H7 (cell line): Measurements from ENCODE around the gene PHKA1. TPM values are rescaled to one million over a fixed set of nuclear protein-coding genes. Genes with fewer than 3 reads are reported as not detected.
A peak's percentile ranks its signal among the peaks of the same experiment; 100 is the strongest.
"Not testable (repeated sequence)": the region's sequence is repeated elsewhere in the genome, so short reads cannot be mapped to it uniquely, and the experiment has no call there.

Source experiments
- DNase-seq: peaks from one replicate; pipeline ENCODE4 v3.0.0; 2012
- H3K27me3 ChIP-seq: 2 replicates; pipeline ENCODE4 v1.6.0; 2011; ENCODE audit warnings: mild to moderate bottlenecking, low read length; ENCODE audit not compliant: control insufficient read depth, insufficient read depth
- H3K36me3 ChIP-seq: replicated peaks from 2 replicates; pipeline ENCODE4 v1.5.1; 2011; ENCODE audit warnings: low read length; ENCODE audit not compliant: control insufficient read depth, insufficient read depth
- H3K4me3 ChIP-seq: 2 replicates; pipeline ENCODE4 v1.5.1; 2011; ENCODE audit warnings: low read depth, mild to moderate bottlenecking, control low read depth, low read length, moderate library complexity; ENCODE audit not compliant: insufficient read depth
- total RNA-seq: library from RNA; depleted of rRNA; stranded (reverse); fragments of >200 nt; shearing (Covaris generic); gene quantifications from 2 replicates; pipeline ENCODE4 v1.2.3, GENCODE V29; 2014

Gene PHKA1
- total RNA-seq, 1 experiment from 2014 or later, result 7.1 TPM

DNA sequence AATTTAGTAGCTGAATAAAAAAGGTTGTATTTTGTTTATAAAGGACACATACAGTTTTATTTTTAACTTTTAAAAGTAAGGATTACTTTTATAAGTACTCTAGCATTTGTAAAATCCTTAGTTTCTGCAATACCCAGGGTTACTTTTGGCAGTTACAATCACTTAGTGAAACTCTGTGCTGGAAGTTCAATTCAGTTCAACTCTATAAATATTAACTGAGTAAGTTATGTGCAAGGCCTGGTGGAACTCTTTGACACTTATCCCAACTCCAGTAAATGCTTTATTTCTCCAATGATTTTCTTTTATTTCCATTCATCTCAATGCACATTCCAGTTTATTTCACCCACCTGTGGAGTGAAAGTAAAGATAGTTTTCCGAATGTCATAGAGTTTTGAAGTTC lies 78.2 kb downstream of the PHKA1 start:
- Histone ChIP-seq H3K27me3 (no peaks in the 10 kb centered on the region), H3K4me3 (no peak overlapping the region), H3K36me3 (no peaks in the 10 kb centered on the region)
- DNase-seq, result no peak

- no peak for DNase-seq
- Histone ChIP-seq H3K36me3 (no peaks in the 10 kb centered on the region), H3K27me3 (no peaks in the 10 kb centered on the region), H3K4me3 (no peak overlapping the region)
These were observed 79.8 kb downstream of the PHKA1 start for GRCh38 chrX:72634331-72634730.

GRCh38 chrX:72630185-72630584 lies 83.9 kb downstream of the PHKA1 start:
- H3K4me3 ChIP-seq, result no peak overlapping the region
- no peaks in the 10 kb centered on the region for H3K27me3 ChIP-seq
- DNase-seq, result no peak
- no peaks in the 10 kb centered on the region for H3K36me3 ChIP-seq

DNA sequence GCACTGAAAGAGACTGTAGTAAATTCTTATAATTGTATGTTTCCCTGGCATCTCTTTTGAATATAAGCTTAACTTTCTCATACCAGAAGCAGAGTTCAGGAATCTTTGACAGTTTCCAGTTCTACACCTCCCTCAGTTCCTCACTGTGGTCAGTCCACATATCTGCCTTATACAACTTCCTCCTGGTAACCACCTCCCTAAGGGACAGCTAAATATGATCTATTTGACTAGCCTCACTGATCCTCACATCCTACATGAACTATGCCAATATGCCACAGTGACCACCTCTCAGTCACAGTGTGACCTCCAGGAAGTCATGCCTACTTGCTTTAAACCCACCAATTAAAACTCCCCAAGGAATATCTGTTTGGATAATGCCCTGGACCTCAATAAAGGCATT lies 89.9 kb downstream of the PHKA1 start:
- no peak for DNase-seq
- Histone ChIP-seq H3K27me3 (no peaks in the 10 kb centered on the region), H3K36me3 (no peaks in the 10 kb centered on the region), H3K4me3 (no peak overlapping the region)

- Histone ChIP-seq H3K36me3 (no peaks in the 10 kb centered on the region), H3K4me3 (no peak overlapping the region), H3K27me3 (no peaks in the 10 kb centered on the region)
- DNase-seq, result no peak
These were observed 92.3 kb downstream of the PHKA1 start for GRCh38 chrX:72621625-72622485.

GRCh38 chrX:72621163-72621562 lies 92.9 kb downstream of the PHKA1 start:
- Histone ChIP-seq H3K4me3 (no peak overlapping the region), H3K27me3 (no peaks in the 10 kb centered on the region), H3K36me3 (no peaks in the 10 kb centered on the region)
- DNase-seq, result no peak

GRCh38 chrX:72620550-72621145 lies 93.5 kb downstream of the PHKA1 start:
- Histone ChIP-seq H3K36me3 (no peaks in the 10 kb centered on the region), H3K4me3 (no peak overlapping the region), H3K27me3 (no peaks in the 10 kb centered on the region)
- DNase-seq, result no peak

GRCh38 chrX:72609313-72609712 lies 104.8 kb downstream of the PHKA1 start:
- Histone ChIP-seq H3K4me3 (no peak overlapping the region), H3K27me3 (no peaks in the 10 kb centered on the region), H3K36me3 (no peaks in the 10 kb centered on the region)
- no peak for DNase-seq

GRCh38 chrX:72604705-72605104 lies 109.4 kb downstream of the PHKA1 start:
- Histone ChIP-seq H3K36me3 (no peaks in the 10 kb centered on the region), H3K27me3 (no peaks in the 10 kb centered on the region), H3K4me3 (no peak overlapping the region)
- no peak for DNase-seq

GRCh38 chrX:72604112-72604511 lies 110.0 kb downstream of the PHKA1 start:
- DNase-seq, result no peak

DNA sequence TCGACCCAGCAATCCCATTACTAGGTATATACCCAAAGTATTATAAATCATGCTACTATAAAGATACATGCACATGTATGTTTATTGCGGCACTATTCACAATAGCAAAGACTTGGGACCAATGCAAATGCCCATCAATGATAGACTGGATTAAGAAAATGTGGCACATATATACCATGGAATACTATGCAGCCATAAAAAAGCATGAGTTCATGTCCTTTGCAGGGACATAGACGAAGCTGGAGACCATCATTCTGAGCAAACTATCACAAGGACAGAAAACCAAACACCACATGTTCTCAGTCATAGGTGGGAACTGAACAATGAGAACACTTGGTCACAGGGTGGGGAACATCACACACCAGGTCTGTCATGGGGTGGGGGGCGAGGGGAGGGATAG lies 123.1 kb downstream of the PHKA1 start:
- not testable (repeated sequence) for H3K36me3 ChIP-seq, H3K4me3 ChIP-seq, H3K27me3 ChIP-seq, DNase-seq

More at GRCh38 chrX:72604112-72604511, 110.0 kb downstream of the PHKA1 start:
- Histone ChIP-seq H3K27me3 (no peaks in the 10 kb centered on the region), H3K4me3 (no peak overlapping the region), H3K36me3 (no peaks in the 10 kb centered on the region)

- no peak overlapping the region for H3K4me3 ChIP-seq
- no peak for DNase-seq
- no peaks in the 10 kb centered on the region for H3K27me3 ChIP-seq
- H3K36me3 ChIP-seq, result no peaks in the 10 kb centered on the region
These were observed 129.9 kb downstream of the PHKA1 start for GRCh38 chrX:72584163-72584562.

GRCh38 chrX:72576141-72576894 lies 137.8 kb downstream of the PHKA1 start:
- Histone ChIP-seq H3K36me3 (no peaks in the 10 kb centered on the region), H3K27me3 (no peaks in the 10 kb centered on the region), H3K4me3 (no peak overlapping the region)
- DNase-seq, result no peak

- DNase-seq, result no peak
- peak overlapping the region; percentile 63 for H3K4me3 ChIP-seq
- H3K36me3 ChIP-seq, result no peaks in the 10 kb centered on the region; the same call in 1 of the 2 replicates
- no peaks in the 10 kb centered on the region for H3K27me3 ChIP-seq
These were observed 141.0 kb downstream of the PHKA1 start for GRCh38 chrX:72573158-72573511.
